NCI-H524 (cell line): ENCODE measurements around the gene SUDS3.
"Not testable (repeated sequence)": the region's sequence is repeated elsewhere in the genome, so short reads cannot be mapped to it uniquely, and the experiment has no call there.

Source experiments
- DNase-seq, 2 experiments: peaks; one replicate each; lab custom pipeline; 2025; lab: John Stamatoyannopoulos, UW

SUDS3 gene

GRCh38 chr12:118376089-118377020 is at the start of gene SUDS3:
SUDS3 (plus strand) TSS chr12:118376555; CDS start chr12:118376692, 137 bp downstream.
- peak; percentile 76 to 83 for DNase-seq

GRCh38 chr12:118326991-118327390 is 49.4 kb upstream of the SUDS3 start:
- DNase-seq: no peak

GRCh38 chr12:118327391-118327790 is 49.0 kb upstream of the SUDS3 start:
- no peak for DNase-seq

- DNase-seq: no peak
Observed at GRCh38 chr12:118328486-118329330, 47.6 kb upstream of the SUDS3 start.

- no peak for DNase-seq
Observed at GRCh38 chr12:118330421-118331018, 45.8 kb upstream of the SUDS3 start.

GRCh38 chr12:118332511-118332910 is 43.8 kb upstream of the SUDS3 start:
- DNase-seq: no peak

- DNase-seq: no peak
Observed at GRCh38 chr12:118334241-118334640, 42.1 kb upstream of the SUDS3 start.

- DNase-seq: no peak
Observed at GRCh38 chr12:118334939-118335567, 41.3 kb upstream of the SUDS3 start.

GRCh38 chr12:118336123-118336522 is 40.2 kb upstream of the SUDS3 start:
- DNase-seq: no peak

GRCh38 chr12:118337194-118337838 is 39.0 kb upstream of the SUDS3 start:
- no peak for DNase-seq

GRCh38 chr12:118342090-118342489 is 34.3 kb upstream of the SUDS3 start:
- DNase-seq: no peak

- DNase-seq: no peak
Observed at GRCh38 chr12:118344829-118345228, 31.5 kb upstream of the SUDS3 start.

- no peak for DNase-seq
Observed at GRCh38 chr12:118345355-118345754, 31.0 kb upstream of the SUDS3 start.

GRCh38 chr12:118346895-118347294 is 29.5 kb upstream of the SUDS3 start:
- no peak for DNase-seq

- no peak for DNase-seq
Observed at GRCh38 chr12:118347916-118348315, 28.4 kb upstream of the SUDS3 start.

GRCh38 chr12:118350908-118351559 is 25.3 kb upstream of the SUDS3 start:
- DNase-seq: no peak

GRCh38 chr12:118353721-118354120 is 22.6 kb upstream of the SUDS3 start:
- no peak for DNase-seq

- not testable (repeated sequence) for DNase-seq
Observed at GRCh38 chr12:118354503-118354902, 21.9 kb upstream of the SUDS3 start.

- DNase-seq: no peak
Observed at GRCh38 chr12:118354903-118355302, 21.5 kb upstream of the SUDS3 start.

GRCh38 chr12:118355843-118356242 is 20.5 kb upstream of the SUDS3 start:
- no peak for DNase-seq

GRCh38 chr12:118356809-118357256 is 19.5 kb upstream of the SUDS3 start:
- DNase-seq: no peak
